Measurements from ENCODE around the gene TMEM196.
A peak's percentile ranks its signal among the peaks of the same experiment; 100 is the strongest.

TMEM196 gene

GRCh38 chr7:19772841-19773760, at the start of gene TMEM196:
Gene TMEM196 (minus strand): TSS chr7:19773617. CDS start chr7:19772696, 921 bp downstream.
- DNase-seq = no peak

GRCh38 chr7:19816128-19816527, 42.7 kb upstream of the TMEM196 start:
- DNase-seq = no peak

DNA sequence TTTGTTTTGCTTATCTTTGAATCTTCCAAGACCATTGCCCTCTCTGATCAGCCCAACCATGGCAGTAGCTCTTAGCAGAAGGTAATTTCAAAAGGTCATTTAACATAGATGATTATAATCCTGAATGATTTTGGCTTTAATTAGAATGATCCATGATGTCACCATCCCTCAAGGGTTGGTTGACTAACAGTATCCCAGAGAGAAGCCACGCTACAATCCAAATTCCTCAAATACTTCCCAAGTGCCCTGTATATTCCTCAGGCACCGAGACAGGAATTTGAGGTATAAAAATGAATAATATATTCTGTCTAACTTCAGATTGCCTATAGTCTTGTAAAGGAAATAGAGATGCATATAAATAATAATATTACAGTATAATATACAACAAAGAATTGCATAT, 42.1 kb upstream of the TMEM196 start:
- no peak for DNase-seq

DNA sequence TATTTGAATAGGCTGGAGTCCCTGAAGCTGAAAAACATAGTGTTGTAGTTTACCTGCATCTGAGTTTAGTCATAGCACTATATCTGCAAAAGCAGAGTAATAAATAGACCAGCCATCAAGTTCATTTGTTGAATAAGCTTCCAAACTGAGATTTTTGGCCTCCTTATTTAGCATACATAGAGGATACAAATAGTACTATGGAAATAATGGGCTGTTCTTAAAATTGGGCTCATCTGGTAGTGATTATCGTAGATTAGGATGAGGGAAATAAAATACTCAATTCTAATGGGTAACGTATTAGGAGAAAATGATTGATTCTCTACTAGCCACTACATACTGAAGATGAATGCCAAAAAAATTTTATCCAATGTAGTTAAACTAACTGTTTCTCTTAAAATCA, 41.4 kb upstream of the TMEM196 start:
- no peak for DNase-seq

DNA sequence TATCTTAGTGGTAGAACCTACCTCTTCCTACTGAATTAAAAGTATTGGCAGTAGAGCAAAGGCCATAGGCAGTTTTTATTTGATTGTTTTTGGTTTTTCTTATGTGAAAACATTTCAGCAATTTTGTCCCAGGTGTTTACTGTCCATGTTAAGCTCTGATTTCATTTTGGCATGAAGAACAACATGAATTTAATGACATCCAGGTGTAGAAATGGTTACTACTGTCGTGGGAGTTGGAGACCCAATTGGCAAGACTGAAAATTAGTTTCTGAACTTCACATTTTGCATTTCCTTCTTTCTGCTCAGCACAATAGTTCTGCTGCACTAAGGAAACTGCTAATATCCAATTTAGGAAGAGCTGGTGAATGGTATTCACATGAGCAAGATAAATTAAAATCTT, 38.0 kb upstream of the TMEM196 start:
- no peak for DNase-seq

DNA sequence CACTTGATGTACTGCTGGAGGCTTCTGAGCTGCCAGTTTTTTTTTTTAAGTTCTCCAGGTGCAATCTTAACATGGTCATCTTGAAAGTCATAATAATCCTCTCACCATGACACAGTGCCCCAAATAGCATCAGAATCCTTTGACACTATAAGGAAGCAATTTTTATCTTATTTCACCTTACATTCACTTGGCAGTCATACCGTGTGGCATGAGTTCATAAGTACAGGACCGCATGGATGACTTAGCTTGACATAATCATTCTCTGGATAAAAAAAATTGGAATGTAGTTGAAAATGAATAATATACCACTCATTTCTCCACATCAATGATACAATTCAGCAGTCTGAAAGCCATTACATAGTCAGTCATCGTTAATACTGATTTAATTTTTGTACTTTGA, 25.6 kb upstream of the TMEM196 start:
- DNase-seq = no peak

- no peak for DNase-seq
These were observed 10.1 kb upstream of the TMEM196 start for GRCh38 chr7:19783541-19783940.

DNA sequence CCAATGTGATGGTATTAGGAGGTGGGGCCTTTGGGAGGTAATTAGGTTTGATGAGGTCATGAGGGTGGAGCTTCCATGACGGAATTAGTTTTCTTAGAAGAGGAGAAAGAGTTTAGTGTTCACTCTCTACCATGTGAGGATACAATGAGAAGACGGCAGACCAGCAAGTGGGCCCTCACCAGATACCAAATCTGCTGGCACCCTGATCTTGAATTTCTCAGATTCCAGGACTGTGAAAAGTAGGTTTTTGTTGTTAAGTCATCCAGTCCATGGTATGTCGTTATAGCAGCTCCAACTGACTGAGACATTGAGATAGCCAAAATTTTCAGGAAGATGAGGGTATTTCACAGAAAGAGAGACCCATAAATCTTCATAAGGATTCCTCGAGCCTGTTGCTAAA, 3.6 kb upstream of the TMEM196 start:
- DNase-seq = no peak

GRCh38 chr7:19775578-19775977, 2.2 kb upstream of the TMEM196 start:
- no peak for DNase-seq

GRCh38 chr7:19772306-19772705, 1.1 kb downstream of the TMEM196 start:
- DNase-seq = no peak

GRCh38 chr7:19762631-19763030, 10.8 kb downstream of the TMEM196 start:
- no peak for DNase-seq

- peak in 1 of 2 donors; percentile 33 for DNase-seq
These were observed 18.8 kb downstream of the TMEM196 start for GRCh38 chr7:19754521-19755116.

DNA sequence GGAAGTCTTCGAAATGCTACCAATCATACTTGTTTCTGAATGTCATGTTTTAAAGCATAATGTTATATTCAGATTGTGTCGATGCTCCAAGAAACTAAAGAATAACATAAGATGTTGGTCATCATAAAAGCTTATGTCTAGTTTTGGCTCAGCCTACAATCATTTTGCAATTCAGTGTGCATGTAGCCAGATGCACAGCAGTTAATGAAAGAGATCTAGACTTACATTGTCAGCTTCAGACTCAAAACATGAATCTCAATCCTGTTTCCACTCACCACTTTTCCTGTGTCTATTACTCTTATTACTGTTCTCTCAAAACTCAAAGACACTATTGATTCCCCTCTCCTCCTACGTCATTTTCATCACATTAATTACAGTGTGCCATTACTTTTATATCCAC, 21.4 kb downstream of the TMEM196 start:
- no peak for DNase-seq

DNA sequence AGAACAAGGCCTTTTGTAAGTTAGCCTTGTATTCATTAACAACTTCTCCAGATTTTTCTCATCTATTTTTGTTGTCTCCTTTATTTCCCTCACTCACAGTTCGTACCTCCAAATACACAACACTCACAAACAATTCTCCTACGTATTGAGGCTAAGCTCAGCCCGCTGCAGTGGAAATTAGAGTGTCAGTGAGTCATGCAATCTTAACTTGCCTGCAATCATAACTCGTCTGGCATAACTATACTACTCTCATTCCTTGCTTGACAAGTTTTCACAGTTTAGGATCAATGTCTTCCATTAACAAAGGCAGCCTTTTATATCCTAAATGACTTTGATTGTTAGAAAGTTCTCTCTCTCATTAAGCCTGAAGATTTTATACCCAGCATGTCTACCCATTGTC, 23.8 kb downstream of the TMEM196 start:
- DNase-seq = no peak

- no peak for DNase-seq
These were observed 25.6 kb downstream of the TMEM196 start for GRCh38 chr7:19747740-19748339.

GRCh38 chr7:19744075-19744474, 29.3 kb downstream of the TMEM196 start:
- no peak for DNase-seq

- no peak for DNase-seq
These were observed 44.7 kb downstream of the TMEM196 start for GRCh38 chr7:19728716-19729115.

DNA sequence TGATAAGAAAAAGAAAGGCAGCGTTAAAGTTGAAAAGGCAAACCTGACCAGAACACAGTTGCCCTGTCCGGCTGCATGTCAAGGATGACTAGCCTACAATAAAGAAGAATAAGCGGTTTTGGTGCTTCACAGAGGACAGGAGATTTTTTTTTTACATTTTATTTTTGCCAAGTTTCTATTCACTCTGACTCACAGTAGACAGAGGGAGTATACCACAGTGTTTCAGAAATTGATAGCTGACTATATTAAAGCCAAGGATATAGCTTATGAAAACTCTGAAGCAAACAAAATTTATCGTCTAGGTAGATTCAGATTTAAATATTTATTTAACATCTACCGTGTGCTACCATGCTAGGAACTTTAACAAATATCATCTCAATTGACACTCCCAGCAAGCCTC, 47.6 kb downstream of the TMEM196 start:
- DNase-seq = no peak

DNA sequence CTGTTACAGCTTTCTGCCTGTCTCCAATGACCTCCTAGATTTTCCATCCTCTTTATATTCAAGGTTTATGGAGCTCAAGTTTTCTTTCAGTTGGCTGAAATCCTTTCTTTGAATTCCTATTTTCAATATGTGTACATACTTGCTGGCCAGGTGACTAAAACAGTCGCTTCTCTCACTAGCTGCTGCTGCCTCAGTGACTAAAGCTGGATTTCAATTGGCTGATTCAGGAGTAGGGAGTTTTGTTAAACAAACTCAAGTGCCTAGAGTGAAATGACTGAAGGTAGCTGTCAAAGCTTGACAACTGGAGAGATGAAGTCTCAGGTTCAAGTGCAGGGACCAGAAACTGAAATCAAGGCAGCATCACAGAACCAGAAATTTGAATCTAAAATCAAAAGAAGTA, 57.9 kb downstream of the TMEM196 start:
- DNase-seq = no peak

DNA sequence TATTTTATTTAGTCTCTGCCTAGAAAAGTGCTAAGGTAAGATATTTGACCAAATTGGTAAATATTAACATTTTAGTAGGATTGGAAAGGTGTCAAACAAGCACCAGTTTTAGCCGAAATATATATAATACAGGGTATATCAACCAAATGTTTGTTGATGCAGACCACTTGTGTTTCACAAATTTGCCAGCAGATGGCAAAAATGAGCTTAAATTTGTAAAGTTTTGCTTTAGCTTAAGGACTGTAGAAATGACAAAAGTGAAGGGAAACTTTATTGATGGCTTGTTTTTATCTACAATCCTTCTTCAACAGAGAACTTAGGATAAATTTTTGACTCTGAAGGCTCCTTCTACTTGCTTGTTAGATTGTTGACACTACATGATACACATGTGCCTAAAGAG, 59.7 kb downstream of the TMEM196 start:
- peak in 1 of 2 donors; percentile 25 for DNase-seq

- DNase-seq = no peak
These were observed 64.2 kb downstream of the TMEM196 start for GRCh38 chr7:19709249-19709578.

GRCh38 chr7:19708397-19709248, 64.8 kb downstream of the TMEM196 start, which contains the start of gene POLR1F:
Gene POLR1F (minus strand): TSS chr7:19709037. CDS start chr7:19709016, 21 bp downstream.
- peak; percentile 82 to 91 for DNase-seq

GRCh38 chr7:19707240-19707639, 66.2 kb downstream of the TMEM196 start:
- no peak for DNase-seq

All from bone marrow (tissue), 2 donors.